HL-60 (cell line): ENCODE measurements around the gene ZC3H14.

Experiments
- POLR2AphosphoS5 ChIP-seq: IDR thresholded peaks from 2 replicates; pipeline ENCODE4 v1.6.1; 2012; ENCODE audit warnings: low read depth
- TF ChIP-seq, protein P1 (sequence below): IDR thresholded peaks from one replicate; pipeline ENCODE4 v1.5.1; 2011; ENCODE audit warnings: low read length, control low read depth, inconsistent platforms; ENCODE audit not compliant: insufficient read depth

DNA sequence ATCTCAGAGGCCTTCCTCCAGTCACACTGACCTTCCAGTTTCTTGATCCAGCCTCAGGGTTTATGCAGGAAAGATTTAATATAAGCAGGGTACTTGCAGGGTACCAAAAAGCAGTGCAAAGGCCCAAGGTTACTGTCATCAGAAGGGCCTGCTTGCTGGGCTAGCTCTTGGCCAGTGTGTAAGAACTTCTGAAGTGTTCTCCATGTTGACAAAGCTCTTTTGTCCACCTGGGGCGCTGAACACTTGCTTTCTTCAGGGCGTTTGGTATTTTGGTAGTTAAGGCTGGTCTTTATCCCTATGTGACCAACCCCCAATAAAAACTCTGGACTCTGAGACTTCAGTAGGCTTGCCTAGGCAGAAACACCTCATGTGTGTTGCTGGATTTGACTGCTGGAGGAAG is 69.7 kb downstream of the ZC3H14 start:
- TF ChIP-seq, protein P1, sequence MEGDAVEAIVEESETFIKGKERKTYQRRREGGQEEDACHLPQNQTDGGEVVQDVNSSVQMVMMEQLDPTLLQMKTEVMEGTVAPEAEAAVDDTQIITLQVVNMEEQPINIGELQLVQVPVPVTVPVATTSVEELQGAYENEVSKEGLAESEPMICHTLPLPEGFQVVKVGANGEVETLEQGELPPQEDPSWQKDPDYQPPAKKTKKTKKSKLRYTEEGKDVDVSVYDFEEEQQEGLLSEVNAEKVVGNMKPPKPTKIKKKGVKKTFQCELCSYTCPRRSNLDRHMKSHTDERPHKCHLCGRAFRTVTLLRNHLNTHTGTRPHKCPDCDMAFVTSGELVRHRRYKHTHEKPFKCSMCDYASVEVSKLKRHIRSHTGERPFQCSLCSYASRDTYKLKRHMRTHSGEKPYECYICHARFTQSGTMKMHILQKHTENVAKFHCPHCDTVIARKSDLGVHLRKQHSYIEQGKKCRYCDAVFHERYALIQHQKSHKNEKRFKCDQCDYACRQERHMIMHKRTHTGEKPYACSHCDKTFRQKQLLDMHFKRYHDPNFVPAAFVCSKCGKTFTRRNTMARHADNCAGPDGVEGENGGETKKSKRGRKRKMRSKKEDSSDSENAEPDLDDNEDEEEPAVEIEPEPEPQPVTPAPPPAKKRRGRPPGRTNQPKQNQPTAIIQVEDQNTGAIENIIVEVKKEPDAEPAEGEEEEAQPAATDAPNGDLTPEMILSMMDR = no peak
- no peak for TF ChIP-seq POLR2AphosphoS5
